Activated naive CD8-positive, alpha-beta T cell treated with anti-CD3 and anti-CD28 coated beads, Interleukin-2, amount 50 U/mL, for 16 hours (primary cell): ENCODE measurements around the gene NLGN1.

Source experiments
- DNase-seq: peaks from one replicate; pipeline ENCODE4 v3.0.0-alpha.2; 2020; ENCODE audit warnings: low read depth, low spot score

Gene NLGN1

GRCh38 chr3:173902401-173902800 is 504.9 kb downstream of the NLGN1 start:
- no peak for DNase-seq

DNA sequence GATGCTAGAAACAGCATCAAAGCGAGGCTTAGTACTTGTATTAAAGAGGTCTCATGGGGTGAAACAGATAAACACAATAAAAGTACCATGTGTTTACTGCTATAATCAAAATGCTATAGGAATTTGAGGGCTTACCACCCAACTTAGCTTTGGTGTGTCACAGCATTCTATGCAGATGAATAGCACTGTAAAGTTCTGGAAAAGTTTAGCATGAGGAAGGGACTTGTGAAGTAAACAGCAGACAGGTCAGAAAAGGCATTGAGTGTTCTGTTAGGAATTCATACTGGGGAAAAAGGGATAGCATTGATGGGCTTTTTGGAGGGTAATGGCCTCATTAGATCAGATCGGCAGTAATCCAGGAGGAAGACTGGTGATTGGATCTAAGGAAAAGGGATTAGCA is 505.3 kb downstream of the NLGN1 start:
- DNase-seq, result no peak

DNA sequence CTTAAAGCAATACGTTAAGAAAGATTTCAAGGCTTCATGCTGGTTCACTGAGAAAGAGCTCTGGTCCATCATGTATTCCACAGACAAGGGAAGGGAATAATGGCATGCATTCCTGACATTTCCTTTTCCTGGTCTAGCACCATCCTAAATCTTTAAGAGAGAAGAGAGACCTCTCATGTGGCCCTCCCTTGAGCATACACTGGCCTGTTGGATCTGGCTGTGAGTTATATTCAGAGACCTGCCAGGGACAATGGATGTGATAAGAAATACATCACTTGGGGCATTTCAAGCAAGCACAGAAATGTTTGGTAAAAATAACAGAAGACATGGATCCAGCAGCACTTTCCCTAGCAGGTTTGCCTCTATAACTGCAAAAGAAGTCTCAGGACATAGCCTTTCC is 507.8 kb downstream of the NLGN1 start:
- no peak for DNase-seq

- no peak for DNase-seq
Observed at GRCh38 chr3:173911446-173911845, 513.9 kb downstream of the NLGN1 start.

- DNase-seq, result no peak
Observed at GRCh38 chr3:173912126-173912525, 514.6 kb downstream of the NLGN1 start.

GRCh38 chr3:173913397-173913796 is 515.9 kb downstream of the NLGN1 start:
- no peak for DNase-seq

- no peak for DNase-seq
Observed at GRCh38 chr3:173913974-173914421, 516.5 kb downstream of the NLGN1 start.

DNA sequence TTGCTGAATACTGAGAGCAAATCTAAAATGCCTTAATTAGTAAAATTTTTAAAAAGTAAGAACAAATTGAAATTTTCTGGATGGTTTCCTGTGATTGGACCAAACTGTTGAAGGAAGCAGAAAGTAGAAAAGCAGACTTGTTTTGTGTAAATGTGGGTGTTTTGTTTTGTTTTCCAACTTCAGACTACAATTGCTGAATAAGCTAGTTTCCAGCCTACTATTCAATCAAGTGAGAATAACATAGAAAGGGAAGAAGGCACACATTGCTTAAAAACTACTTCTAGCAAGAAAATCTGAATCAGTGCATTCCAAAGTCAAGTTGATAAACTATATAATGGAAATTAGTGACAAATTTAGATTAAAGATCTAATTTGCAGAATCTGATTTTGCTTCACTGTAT is 519.3 kb downstream of the NLGN1 start:
- no peak for DNase-seq

GRCh38 chr3:173920386-173920785 is 522.8 kb downstream of the NLGN1 start:
- DNase-seq, result no peak

DNA sequence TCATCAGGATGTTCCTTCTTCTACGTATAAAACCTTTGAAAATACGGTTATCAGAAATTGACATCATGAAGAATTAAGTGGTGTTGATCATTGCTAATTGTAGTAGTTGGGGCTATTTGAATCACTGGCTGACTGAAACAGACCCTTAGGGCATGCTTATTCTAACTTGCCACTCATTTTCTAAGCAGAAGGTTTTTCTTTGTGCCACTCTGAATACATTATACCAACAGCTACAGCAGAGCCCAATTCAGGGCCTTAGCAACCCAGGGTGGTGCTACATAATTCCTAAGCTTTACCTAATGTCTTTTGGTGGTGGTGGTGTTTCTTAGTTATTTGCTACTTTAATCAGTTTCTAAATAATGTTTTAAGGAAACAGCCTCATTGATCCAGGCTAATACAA is 524.2 kb downstream of the NLGN1 start:
- DNase-seq, result no peak

DNA sequence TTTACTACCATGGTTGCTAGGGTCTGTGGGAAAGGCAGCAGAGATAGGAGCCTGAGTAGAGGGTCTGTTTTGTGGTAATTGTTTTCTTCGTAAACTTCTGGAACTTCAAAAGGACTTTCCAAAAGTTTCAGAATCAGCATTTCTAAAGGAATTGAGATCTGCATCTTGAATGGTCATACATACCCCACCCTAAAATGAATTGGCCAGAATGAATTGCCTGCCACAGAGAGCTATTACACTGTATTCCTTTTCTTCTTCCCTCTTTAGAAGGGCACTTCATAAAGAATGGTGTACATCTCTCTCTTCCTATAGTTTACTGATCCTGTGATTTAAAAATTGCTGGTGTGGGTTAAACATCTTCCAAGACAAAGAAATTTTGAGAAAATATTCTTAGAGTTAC is 525.7 kb downstream of the NLGN1 start:
- no peak for DNase-seq

DNA sequence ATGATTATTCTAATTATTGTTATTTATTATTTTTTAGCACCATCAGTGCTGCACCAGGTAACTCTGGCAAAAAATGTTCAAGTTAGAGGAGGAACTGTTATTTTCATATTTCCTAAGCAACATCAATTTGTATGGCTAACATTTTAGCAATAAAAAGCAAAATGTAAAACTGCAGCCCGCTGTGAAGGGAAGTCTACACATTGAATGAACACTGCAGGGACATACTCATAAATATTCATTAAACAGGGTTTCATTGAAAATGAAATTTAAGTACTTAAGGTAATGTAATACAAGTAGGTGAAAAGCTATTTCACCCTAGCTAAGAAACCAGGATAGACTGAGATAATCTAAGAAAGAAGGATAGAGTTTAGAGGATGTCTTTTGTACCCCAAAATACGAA is 532.7 kb downstream of the NLGN1 start:
- no peak for DNase-seq

GRCh38 chr3:173932624-173933023 is 535.1 kb downstream of the NLGN1 start:
- DNase-seq, result no peak

GRCh38 chr3:173933113-173933512 is 535.6 kb downstream of the NLGN1 start:
- DNase-seq, result no peak

DNA sequence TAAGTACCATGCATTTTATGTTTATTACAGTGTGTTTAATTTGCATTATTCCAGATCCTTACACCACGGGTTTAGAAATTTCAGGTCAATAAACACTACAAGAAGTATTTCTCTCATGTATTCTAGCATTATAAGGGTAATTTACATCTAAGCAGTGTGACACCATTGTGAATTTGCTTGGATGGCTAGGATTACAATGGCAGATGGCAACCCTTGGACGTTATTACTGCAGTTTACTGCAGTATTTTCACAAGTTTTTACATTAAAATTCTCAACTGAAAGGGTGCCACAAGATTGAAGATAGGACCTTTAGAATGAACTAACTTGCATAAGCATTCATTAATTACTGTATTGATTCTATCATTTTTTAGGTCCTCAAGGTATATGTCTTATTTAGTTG is 538.8 kb downstream of the NLGN1 start:
- DNase-seq, result no peak

GRCh38 chr3:173938159-173938558 is 540.6 kb downstream of the NLGN1 start:
- no peak for DNase-seq

DNA sequence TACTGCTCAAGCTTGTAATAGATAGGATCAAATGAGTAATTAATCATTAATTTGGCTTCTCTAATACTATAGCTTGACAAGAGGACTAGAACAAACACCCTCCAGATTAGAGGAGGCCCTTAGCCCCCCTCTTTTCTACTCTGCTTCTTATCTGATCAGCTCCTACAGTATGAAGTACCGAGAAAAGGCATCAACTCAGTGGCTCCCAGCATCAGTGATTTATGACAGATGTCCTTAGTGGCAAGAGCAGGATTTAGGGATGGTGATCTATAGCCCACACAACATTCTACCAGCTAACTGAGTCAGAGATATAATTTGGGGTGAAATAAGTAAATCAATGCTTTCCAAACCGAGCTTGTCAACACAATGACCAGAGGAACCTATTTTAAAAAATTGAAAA is 541.1 kb downstream of the NLGN1 start:
- DNase-seq, result no peak

DNA sequence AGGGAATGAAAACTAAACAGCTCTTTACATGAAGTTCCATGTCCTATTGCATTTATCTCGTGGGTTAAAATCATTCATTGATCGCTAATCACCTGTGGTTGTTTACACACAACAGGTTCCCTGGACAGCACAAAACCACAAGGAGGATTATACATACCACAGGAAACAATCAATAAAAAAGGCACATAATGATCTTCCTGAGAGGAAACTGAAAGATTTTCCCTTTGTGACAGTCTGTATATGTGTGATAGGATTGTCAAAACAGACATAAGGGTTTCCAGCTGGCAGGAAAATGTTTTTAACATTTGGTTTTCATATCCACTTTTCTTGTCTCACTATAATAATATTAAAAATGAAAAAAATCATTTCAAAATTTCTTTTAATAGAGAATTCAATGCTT is 541.8 kb downstream of the NLGN1 start:
- no peak for DNase-seq

GRCh38 chr3:173943264-173943663 is 545.7 kb downstream of the NLGN1 start:
- DNase-seq, result no peak

DNA sequence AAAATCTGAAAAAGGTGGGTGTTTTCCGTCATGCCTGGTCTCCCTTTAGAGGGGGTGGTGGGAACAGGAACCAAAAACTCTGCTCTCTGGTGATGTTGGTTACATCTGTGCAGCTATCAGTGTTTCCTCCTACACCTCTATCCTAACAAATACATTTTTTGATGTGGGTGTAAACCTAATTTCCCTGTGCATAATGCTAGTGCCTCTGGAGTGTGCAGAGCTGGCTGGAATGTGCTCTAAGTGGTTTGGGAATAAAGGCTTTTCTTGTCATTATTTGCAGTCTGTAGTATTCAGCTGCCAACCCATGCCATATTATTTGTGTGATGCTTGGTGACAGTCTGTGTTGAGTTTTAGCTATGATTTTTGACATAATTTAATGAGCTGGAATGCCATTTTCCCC is 547.6 kb downstream of the NLGN1 start:
- no peak for DNase-seq

- no peak for DNase-seq
Observed at GRCh38 chr3:173945806-173946205, 548.3 kb downstream of the NLGN1 start.

- no peak for DNase-seq
Observed at GRCh38 chr3:173954647-173955046, 557.1 kb downstream of the NLGN1 start.

- DNase-seq, result no peak
Observed at GRCh38 chr3:173957646-173958045, 560.1 kb downstream of the NLGN1 start.

DNA sequence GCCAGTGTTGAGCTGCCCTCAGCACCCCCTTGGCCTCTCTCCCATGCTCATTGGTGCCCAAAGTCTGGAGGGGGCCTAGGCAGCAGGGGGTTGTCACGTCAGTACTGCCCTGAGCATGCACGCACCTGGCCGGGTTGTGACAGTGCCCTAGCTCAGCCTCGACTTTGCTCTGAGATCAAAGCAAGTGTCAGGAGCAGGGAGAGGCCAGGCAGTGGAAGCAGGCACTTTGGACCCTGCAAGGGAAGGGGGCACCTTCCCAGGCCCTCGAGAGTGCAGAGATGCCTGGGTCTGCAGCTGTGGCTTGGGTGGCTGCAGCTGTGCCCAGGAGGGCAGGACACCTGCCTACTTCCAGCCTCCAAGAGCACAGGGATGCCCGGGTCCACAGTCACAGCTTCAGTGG is 561.3 kb downstream of the NLGN1 start:
- no peak for DNase-seq

- no peak for DNase-seq
Observed at GRCh38 chr3:173970281-173970680, 572.7 kb downstream of the NLGN1 start.
